GM12878 (cell line): ENCODE results near the gene JAKMIP1. TPM values are rescaled to one million over a fixed set of nuclear protein-coding genes. Genes with fewer than 3 reads are reported as not detected.

Experiments
- ATAC-seq: fragments of 200-7000 bp; cut with Tn5 transposase; 3 replicates; pipeline ENCODE4 v1.9.1; 2020; ENCODE audit warnings: mild to moderate bottlenecking, moderate library complexity
- BruUV-seq: library from RNA; stranded (reverse); fragments of 400-500 nt; replicated peaks from 2 replicates; lab custom pipeline; 2021; lab: Mats Ljungman, UMichigan
- CTCF ChIA-PET: fragments of 300-600 bp; sonication (Branson Sonifier 250); formaldehyde crosslinking; extraction: SDS; loops from one replicate; lab custom pipeline; 2021; ENCODE audit warnings: inconsistent platforms; lab: Yijun Ruan, JAX
- POLR2A ChIA-PET: fragments of 350-600 bp; formaldehyde crosslinking; extraction: SDS; loops from one replicate; lab custom pipeline; 2021; ENCODE audit warnings: inconsistent platforms; lab: Charles Lee
- RAD21 ChIA-PET: fragments of 300-600 bp; sonication (Branson Sonifier 250); formaldehyde crosslinking; loops from one replicate; lab custom pipeline; 2023; ENCODE audit warnings: antibody characterized with exemption; ENCODE audit not compliant: unreplicated experiment; lab: Charles Lee
- SMC1A ChIA-PET: fragments of 300-600 bp; sonication (Branson Sonifier 250); formaldehyde crosslinking; loops from one replicate; lab custom pipeline; 2023; ENCODE audit not compliant: unreplicated experiment, uncharacterized antibody; lab: Charles Lee
- DNase-seq: peaks from one replicate; pipeline ENCODE4 v3.0.0-alpha.2; 2011; ENCODE audit warnings: low read depth, low spot score
- FAIRE-seq: peaks from 3 replicates; lab custom pipeline; 2011; peaks lifted over from hg19 to GRCh38; lab: Jason Lieb, UNC
- H2AFZ ChIP-seq: 2 replicates; pipeline ENCODE4 v1.6.0; 2011; ENCODE audit warnings: low read depth, low read length, control low read depth; ENCODE audit not compliant: control insufficient read depth
- H3K27ac ChIP-seq: 2 replicates; pipeline ENCODE4 v1.5.1; 2011; ENCODE audit warnings: control low read depth; ENCODE audit not compliant: control insufficient read depth, insufficient read depth
- H3K27me3 ChIP-seq, 2 experiments: replicated peaks in 1 of 2; 2 replicates each; pipeline versions ENCODE4 v1.6.0 to v1.6.1; 2011; ENCODE audit warnings: low read length in 1 of 2; ENCODE audit not compliant: control insufficient read depth in 2 of 2, insufficient read depth in 2 of 2
- H3K36me3 ChIP-seq, 2 experiments: 2 replicates each; pipeline ENCODE4 v1.5.1; 2011; ENCODE audit warnings: low read length in 1 of 2; ENCODE audit not compliant: control insufficient read depth in 2 of 2, insufficient read depth in 2 of 2
- H3K4me1 ChIP-seq: 2 replicates; pipeline ENCODE4 v1.6.1; 2011; ENCODE audit warnings: mild to moderate bottlenecking, low read length, moderate library complexity, mixed read lengths; ENCODE audit not compliant: control insufficient read depth, insufficient read depth
- H3K4me2 ChIP-seq: 2 replicates; pipeline ENCODE4 v1.6.0; 2011; ENCODE audit warnings: control low read depth; ENCODE audit not compliant: control insufficient read depth, insufficient read depth
- H3K4me3 ChIP-seq: fragments of 200-600 bp; sonication (generic); 2 replicates; pipeline ENCODE4 v1.5.1; 2016
- H3K79me2 ChIP-seq: 2 replicates; pipeline ENCODE4 v1.6.0; 2011; ENCODE audit warnings: low read length; ENCODE audit not compliant: control insufficient read depth, insufficient read depth
- H3K9ac ChIP-seq: 2 replicates; pipeline ENCODE4 v1.8.0; 2011; ENCODE audit warnings: low read length, control low read depth, mixed read lengths; ENCODE audit not compliant: control insufficient read depth, insufficient read depth
- H3K9me3 ChIP-seq: replicated peaks from 3 replicates; pipeline ENCODE4 v1.5.1; 2011; ENCODE audit warnings: mild to moderate bottlenecking, low read length; ENCODE audit not compliant: control insufficient read depth, insufficient read depth
- H4K20me1 ChIP-seq: 2 replicates; pipeline ENCODE4 v1.6.0; 2011; ENCODE audit not compliant: control insufficient read depth, insufficient read depth
- ASH2L ChIP-seq: fragments of 300-600, 200-600 bp; sonication (generic); IDR thresholded peaks from 2 replicates; pipeline ENCODE4 v1.6.1; 2017; ENCODE audit warnings: low read depth, mild to moderate bottlenecking, borderline replicate concordance
- GABPA ChIP-seq: IDR thresholded peaks from 2 replicates; pipeline ENCODE4 v1.6.1; 2014; ENCODE audit warnings: antibody characterized with exemption, low read depth, mild to moderate bottlenecking, inconsistent platforms
- POLR2AphosphoS5 ChIP-seq: IDR thresholded peaks from 2 replicates; pipeline ENCODE4 v1.6.1; 2011; ENCODE audit warnings: mild to moderate bottlenecking, low read length, inconsistent platforms
- RELA ChIP-seq: fragments of 450-650 bp; IDR thresholded peaks from 2 replicates; pipeline ENCODE4 v1.8.0; 2014; ENCODE audit warnings: borderline replicate concordance; ENCODE audit not compliant: partially characterized antibody
- REST ChIP-seq: IDR thresholded peaks from 2 replicates; pipeline ENCODE4 v1.6.1; 2012; ENCODE audit warnings: mild to moderate bottlenecking, low read depth, low read length
- WGBS: methylation state at CpG from one replicate; pipeline ENCODE4 v1.1.6; 2016; ENCODE audit warnings: low lambda C conversion rate; ENCODE audit not compliant: insufficient replicate concordance, insufficient coverage; ENCODE audit errors: missing lambda C conversion rate; 5-methylcytosine and 5-hydroxymethylcytosine counted together
- in situ Hi-C: fragments of 300-500 bp; cut with MboI; formaldehyde crosslinking; loops from 9 replicates; pipeline ENCODE4 v1.14.3; 2018; ENCODE audit warnings: mixed read lengths
- intact Hi-C: fragments of 100-400 bp; cut with micrococcal nuclease; formaldehyde crosslinking; loops from one replicate; pipeline ENCODE4 v1.14.2; 2022; ENCODE audit not compliant: unreplicated experiment
- polyA plus RNA-seq, 11 experiments: library from polyadenylated mRNA; depleted of rRNA in 4 of 11; unstranded in 6 of 11; stranded (reverse) in 5 of 11; fragments of >200 nt; fragmentation: Nextera tagmentation in 4 of 11; fragmentation: Illumina TruSeq in 1 of 11; extraction: Ambion mirVana in 4 of 11; extraction: Trizol in 1 of 11; gene quantifications; 1 replicate in 1 of 11; 2 replicates in 10 of 11; pipeline versions ENCODE4 v1.2.1 to v1.2.3, GENCODE V29; 2011 to 2016; ENCODE audit warnings: inconsistent platforms in 2 of 11, missing spikeins in 2 of 11, low read depth in 1 of 11
- total RNA-seq, 4 experiments: library from RNA; depleted of rRNA in 3 of 4; stranded (reverse); fragments of >200 nt in 3 of 4; fragmentation: Illumina TruSeq in 1 of 4; extraction: Trizol in 1 of 4; gene quantifications; 2 replicates each; pipeline versions ENCODE4 v1.2.1 to v1.2.3, GENCODE V29; 2013 to 2021

Gene JAKMIP1
- total and polyA plus RNA-seq, 10 of the 15 experiments (the other 5 are each of a cell fraction or from before 2014, with no cell fraction given), result 0.52 to 16.7 (median 12.3) TPM

GRCh38 chr4:6226506-6226905, 26.2 kb upstream of the JAKMIP1 start:
- no peaks in the 10 kb centered on the region; a peak in 2 of 4 replicates for H3K27me3 ChIP-seq
- ChIA-PET SMC1A (interaction anchor here (1.6 kb wide), 1 partner anchor 44 kb away, joined by 3 read pairs; no protein-coding TSS in a partner anchor), CTCF (interaction anchor here (0.9 to 1.5 kb wide), 3 partner anchors 25 to 92 kb away, joined by 3 read pairs; no protein-coding TSS in a partner anchor), RAD21 (no interaction called here), POLR2A (no interaction called here)
- H3K27ac ChIP-seq, result no peak overlapping the region
- H3K4me2 ChIP-seq, result no peak overlapping the region
- BruUV-seq, result no TSS peak
- H3K4me3 ChIP-seq, result no peak overlapping the region
- H4K20me1 ChIP-seq, result no peaks in the 10 kb centered on the region; the same call in 1 of the 2 replicates
- no peaks in the 10 kb centered on the region for H3K79me2 ChIP-seq
- no peak for TF ChIP-seq ASH2L
- no peak for TF ChIP-seq GABPA
- no peak for TF ChIP-seq REST
- no peak for TF ChIP-seq RELA
- no peak for TF ChIP-seq POLR2AphosphoS5
- H3K9ac ChIP-seq, result no peak overlapping the region
- intact Hi-C loops, result no loop called here
- H3K36me3 ChIP-seq, result no peaks in the 10 kb centered on the region
- H3K9me3 ChIP-seq, result peaks cover 5% of the 10 kb centered on the region
- WGBS, result 41% methylated on average over 7 of the region's 7 CpGs
- in situ Hi-C loops, result no loop called here
- ATAC-seq (no peak), FAIRE-seq (no peak), DNase-seq (no peak)
- no peaks in the 10 kb centered on the region for H3K4me1 ChIP-seq
- no peak overlapping the region for H2AFZ ChIP-seq
